ENCODE data around the gene SPATA6.
"Not testable (repeated sequence)": the region's sequence is repeated elsewhere in the genome, so short reads cannot be mapped to it uniquely, and the experiment has no call there.

Gene SPATA6

DNA sequence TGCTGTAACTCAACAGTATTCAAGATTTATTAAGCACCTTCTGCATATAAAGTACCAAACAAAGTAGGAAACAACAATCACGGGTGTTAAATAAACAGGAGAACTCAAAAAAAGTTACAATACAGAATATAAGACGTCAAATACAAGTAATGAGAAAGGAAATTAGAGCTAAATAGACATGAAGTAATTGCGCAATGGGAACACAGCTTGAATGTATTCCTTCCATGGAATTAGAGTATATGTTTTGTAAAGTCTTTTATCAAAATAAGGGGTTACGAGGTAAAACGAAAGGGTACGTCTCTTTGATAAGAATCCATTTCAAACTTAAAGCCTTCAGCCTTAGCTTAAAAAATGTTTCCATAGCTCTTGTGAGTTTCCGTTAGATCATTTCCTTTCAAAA, 109.1 kb downstream of the SPATA6 start:
- DNase-seq (ENCODE audit: low spot score) (no peak), FAIRE-seq (no peak)

DNA sequence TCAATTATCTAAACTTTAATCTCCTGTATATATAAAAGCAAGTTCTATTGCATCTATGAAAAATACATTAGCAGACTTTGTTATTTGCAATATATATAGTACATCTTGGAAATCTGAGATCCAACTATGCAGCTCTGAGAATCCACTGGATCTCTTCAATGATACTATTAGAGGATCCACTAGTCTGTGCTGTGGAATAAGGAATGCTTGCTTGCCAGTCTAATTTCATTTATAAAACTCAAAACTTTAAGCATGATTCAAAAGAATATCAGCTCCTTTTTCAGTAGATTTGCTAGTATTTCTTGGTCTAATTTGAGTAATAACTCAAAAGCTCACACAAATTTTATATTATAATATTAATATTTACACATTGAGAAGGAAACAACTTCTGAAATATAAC, 115.1 kb downstream of the SPATA6 start:
- no peak for DNase-seq (ENCODE audit: low spot score)
- no peak for FAIRE-seq

DNA sequence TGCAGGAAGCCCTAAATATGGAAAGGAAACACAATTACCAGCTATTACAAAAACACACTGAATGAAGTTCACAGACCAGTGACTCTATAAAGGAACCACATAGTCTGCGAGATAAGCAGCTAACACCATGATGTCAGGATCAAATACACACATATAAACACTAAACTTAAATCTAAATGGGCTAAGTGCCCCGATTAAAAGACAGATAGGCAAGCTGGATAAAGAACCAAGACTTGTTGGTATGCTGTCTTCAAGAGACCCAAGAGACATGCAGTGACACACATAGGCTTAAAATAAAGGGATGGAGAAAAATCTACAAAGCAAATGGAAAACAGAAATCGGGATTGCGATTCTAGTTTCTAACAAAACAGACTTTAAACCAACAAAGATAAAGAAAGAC, 127.6 kb downstream of the SPATA6 start:
- DNase-seq (ENCODE audit: low spot score) = no peak
- no peak for FAIRE-seq

DNA sequence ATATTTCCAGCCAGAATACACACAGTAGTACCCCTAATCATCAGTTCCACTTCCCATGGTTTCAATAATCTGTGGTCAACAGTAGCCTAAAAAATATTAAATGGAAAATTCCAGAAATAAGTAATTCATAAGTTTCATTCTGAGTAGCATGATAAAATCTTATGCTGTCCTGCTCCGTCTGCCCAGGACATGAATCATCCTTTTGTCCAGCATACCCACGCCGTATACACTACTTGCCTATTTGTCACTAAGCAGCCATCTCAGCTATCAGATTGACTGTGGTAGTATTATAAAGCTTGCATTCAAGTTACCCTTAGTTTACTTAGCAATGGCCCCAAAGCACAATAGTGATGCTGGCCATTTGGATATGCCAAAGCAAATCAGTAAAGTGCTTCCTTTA, 130.8 kb downstream of the SPATA6 start:
- DNase-seq (ENCODE audit: low spot score) (no peak), FAIRE-seq (no peak)

DNA sequence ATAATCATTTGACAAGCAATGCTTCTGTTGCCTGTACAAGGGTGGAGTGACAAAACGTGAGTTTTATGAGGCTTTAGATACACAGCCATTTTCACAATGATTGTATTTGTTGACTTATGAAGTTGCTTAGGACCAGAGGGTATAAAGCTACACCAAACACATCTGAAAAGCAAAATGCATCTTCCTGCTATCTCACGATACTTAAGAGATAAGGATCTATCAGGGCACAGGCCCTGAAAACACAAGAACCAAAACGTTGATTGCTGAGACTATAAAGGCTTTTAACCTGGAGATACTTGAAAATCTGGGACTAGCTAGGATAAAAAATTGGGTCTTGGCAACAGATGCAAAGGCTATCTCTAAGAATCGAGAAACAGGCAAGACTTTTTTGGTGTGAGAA, 133.7 kb downstream of the SPATA6 start:
- FAIRE-seq (no peak), DNase-seq (ENCODE audit: low spot score) (no peak)

DNA sequence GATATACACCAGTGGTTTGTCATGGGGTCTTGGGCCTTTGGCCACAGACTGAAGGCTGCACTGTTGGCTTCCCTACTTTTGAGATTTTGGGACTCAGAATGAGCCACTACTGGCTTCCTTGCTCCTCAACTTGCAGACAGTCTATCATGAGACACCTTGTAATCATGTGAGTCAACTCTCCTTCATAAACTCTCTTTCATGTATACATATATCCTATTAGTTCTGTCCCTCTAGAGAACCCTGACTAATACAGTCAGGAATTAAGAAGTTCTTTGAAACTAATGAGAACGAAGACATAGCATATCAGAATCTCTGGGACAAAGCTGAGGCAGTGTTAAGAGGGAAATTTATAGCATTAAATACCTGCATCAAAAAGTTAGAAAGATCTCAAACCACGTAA, 138.7 kb downstream of the SPATA6 start:
- FAIRE-seq (no peak), DNase-seq (ENCODE audit: low spot score) (no peak)

DNA sequence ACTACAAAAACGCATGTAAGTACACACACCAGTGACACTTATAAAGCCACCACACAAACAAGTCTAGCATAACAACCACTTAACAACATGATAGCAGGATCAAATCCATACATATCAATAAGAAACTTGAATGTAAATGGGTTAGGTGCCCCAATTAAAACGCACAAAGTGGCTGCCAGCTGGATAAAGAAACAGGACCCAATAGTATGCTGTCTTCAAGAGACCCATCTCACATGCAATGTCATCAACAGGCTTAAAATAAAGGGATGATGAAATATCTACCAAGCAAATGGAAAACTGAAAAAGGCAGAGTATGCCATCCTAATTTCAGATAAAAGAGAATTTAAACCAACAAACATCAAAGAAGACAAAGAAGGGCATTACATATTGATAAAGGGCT, 139.9 kb downstream of the SPATA6 start:
- no peak for DNase-seq (ENCODE audit: low spot score)
- FAIRE-seq = no peak

DNA sequence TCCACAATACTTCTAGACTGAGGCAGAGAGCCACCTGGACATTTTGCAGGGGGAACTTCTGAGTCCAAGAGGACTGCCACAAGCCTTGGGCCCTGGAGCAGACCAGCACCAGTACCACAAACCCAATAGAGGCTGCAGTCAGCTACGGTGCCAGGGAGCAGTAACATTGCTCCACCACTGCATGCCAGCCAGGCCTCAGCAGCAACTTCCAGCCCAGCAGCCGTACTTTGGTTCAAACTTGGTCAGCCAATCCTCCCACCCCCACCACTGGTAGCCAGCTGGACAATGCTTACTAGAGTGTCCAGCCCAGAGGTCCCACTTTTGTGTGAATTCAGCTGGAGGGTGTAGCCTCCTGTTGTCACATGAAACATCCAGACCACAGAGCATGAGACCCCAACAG, 142.1 kb downstream of the SPATA6 start:
- no peak for DNase-seq (ENCODE audit: low spot score)
- no peak for FAIRE-seq

DNA sequence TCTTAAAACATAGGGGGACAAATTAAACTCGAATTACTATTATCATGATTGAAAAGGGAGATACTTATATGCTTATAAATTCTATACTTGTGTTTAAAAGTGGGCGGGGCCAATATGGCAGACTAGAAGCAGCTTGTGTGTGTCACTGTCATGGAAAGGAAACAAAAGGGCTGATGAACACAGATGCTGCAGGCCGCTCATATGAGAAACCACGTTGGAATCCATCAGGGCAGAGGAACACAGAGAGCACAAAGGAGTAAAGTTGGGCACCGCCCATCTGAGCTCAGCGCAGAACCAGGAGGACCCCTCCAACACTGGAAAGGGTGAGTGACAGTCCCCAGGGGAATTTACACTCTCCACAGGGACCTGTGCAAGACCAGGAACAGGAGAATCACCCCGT, 142.5 kb downstream of the SPATA6 start:
- no peak for FAIRE-seq
- no peak for DNase-seq (ENCODE audit: low spot score)

DNA sequence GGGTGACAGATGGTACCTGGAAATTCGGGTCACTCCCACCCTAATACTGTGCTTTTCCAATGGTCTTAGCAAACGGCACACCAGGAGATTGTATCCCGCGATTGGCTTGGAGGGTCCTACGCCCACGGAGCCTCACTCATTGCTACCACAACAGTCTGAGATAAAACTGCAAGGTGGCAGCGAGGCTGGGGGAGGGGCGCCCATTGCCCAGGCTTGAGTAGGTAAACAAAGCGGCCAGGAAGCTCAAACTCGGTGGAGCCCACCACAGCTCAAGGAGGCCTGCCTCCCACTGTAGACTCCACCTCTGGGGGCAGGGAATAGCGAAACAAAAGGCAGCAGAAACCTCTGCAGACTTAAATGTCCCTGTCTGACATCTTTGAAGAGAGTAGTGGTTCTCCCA, 160.2 kb downstream of the SPATA6 start:
- DNase-seq (ENCODE audit: low spot score); FAIRE-seq: not testable (repeated sequence)

DNA sequence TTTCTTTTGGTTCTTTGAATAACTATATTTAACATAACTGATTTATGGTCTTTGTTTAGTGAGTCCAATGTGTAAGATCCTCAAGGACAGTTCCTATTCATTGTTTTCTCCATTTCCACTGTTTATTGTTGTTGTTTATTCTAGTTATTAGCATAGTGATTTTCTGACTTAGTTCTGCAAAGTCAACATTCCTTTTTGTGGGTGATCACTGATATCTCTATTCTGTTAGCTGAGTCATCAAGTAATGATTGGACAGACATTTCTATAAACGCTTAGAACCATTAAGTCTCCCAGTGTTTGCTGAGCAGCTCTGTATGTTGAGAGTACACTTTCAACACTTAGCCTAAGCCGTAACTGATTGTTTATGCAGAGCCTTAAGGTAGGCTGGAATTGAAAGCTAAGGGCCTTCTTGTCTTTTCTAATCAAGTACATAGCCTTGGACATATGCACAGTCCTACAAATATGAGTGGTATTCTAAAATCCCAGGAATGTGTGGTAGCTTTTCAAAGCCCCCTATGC, 162.4 kb downstream of the SPATA6 start:
- no peak for DNase-seq (ENCODE audit: low spot score)

DNA sequence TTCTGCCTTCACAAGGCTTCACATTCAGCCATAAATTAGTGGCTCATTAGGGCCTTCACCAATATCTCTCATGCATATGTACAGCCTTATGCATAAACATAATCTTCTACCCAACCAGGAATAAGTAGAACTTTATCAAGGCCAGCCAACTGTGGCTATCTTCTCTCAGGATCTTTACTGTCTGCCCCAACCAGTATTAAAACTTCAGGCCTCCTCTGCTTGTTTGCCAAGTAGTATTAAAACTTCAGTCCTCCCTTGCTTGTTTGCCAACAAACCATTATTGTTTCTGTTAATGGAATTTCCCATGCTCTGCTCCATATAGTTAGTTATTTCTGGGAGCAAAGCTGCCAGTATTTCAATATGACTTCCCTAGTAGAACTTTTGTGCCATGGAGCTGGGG, 169.4 kb downstream of the SPATA6 start:
- FAIRE-seq (no peak), DNase-seq (ENCODE audit: low spot score) (no peak)

More for the DNA sequence above, 162.4 kb downstream of the SPATA6 start:
- no peak for FAIRE-seq

DNA sequence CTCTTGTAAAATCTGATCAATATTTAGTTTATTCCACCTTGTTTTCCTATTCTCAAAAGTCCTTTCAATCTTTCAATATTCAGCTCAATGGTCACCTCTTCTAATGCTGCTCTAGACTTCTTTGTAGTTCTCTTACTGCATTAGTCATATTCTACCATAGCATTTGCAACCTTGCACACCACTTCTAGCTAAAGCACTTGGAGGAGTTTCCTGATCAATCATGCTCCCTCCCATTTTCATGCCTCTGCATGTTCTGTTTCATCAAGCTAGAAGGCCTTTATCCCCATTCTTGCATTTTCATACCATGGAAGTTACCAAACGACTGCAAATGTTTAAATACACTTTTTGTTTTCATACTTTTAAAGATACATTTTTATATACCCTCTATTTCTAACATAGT, 177.3 kb downstream of the SPATA6 start:
- no peak for FAIRE-seq
- DNase-seq (ENCODE audit: low spot score) = no peak

DNA sequence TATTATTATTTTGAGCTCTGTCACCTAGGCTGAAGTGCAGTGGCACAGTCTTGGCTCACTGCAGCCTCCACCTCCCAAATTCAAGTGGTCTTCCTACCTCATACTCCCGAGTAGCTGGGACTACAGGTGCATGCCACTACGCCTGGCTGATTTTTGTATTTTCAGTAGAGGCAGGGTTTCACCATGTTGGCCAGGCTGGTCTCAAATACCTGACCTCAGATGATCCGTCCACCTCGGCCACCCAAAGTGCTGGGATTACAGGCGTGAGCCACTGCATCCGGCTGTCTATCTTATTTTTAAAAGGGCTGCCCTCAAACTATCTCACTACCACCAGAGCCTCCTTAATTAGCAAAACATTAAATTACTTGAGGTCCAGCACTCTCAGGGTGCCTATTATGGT, 177.9 kb downstream of the SPATA6 start:
- DNase-seq (ENCODE audit: low spot score) = not testable (repeated sequence)

DNA sequence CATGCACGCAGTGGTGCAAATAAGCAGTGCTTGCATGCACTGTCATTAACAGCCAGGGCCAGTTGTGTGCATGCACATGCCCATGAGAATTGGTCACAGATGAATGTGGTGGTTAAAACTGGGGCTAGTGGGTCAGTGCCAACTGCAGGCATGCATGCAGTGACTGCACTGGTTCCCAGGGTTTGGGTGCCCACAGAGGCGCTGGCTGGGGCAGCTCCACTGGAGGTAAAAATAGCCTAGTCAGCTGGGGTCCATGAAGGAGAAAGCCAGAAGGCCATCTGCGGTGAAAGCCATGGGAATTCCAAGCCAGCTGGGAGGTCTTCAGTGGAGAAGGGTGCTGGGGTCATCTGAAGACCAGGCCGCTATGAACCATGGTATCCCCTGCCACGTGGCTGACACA, 179.3 kb downstream of the SPATA6 start:
- DNase-seq (ENCODE audit: low spot score) (no peak), FAIRE-seq (no peak)

More for the DNA sequence above, 177.9 kb downstream of the SPATA6 start:
- FAIRE-seq = not testable (repeated sequence)

DNA sequence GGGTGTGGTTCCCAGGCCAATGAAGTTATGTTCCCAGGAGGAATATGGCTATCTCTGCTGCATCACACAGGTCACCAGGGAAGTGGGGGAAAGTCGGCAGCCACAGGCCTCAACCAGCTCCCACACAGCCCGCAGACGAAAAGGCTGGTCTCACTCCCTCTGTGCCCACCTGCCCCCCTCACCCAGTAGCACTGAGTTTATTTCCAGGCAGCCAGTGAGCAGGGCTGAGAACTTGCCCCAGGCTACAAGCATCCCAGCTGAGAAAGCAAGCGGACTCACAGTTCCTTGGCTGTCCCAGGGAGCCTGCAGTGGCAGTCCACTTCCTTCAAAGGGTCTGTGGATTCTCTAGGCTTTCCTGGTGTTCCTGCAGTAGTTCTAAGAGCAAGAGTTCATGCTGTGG, 180.6 kb downstream of the SPATA6 start:
- DNase-seq (ENCODE audit: low spot score) (no peak), FAIRE-seq (no peak)

DNA sequence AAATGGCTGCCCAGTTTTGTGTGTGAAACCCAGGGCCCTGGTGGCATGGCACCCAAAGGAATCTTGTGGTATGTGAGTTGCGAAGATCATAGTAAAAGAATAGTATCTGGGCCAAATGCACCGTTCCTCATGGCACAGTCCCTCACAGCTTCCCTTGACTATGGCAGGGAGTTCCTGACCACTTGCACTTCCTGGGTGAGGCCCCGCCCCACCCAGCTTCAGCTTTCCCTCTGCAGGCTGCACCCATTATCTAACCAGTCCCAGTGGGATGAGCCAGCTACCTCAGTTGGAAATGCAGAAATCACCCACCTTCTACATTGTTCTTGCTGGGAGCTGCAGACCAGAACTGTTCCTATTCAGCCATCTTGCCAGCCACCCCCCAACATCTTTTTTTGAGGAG, 186.5 kb downstream of the SPATA6 start:
- DNase-seq (ENCODE audit: low spot score) (no peak), FAIRE-seq (no peak)

DNA sequence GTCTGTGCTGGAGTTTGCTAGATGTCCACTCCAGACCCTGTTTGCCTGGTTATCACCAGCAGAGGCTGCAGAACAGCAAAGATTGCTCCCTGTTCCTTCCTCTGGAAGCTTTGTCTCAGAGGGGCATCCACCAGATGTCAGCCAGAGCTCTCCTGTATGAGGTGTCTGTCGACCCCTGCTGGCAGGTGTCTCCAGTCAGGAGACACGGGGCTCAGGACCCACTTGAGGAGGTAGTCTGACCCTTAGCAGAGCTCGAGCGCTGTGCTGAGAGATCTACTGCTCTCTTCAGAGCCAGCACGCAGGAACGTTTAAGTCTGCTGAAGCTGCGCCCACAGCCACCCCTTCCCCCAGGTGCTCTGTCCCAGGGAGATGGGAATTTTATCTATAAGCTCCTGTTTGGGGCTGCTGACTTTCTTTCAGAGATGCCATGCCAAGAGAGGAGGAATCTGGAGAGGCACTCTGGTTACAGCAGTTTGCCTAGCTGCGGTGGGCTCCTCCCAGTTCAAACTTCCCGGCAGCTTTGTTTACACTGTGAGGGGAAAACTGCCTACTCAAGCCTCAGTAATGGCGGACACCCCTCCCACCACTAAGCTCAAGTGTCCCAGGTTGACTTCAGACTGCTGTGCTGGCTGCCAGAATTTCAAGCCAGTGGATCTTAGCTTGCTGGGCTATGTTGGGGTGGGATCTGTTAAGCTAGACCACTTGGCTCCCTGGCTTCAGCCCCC, 187.1 kb downstream of the SPATA6 start:
- not testable (repeated sequence) for DNase-seq (ENCODE audit: low spot score)

DNA sequence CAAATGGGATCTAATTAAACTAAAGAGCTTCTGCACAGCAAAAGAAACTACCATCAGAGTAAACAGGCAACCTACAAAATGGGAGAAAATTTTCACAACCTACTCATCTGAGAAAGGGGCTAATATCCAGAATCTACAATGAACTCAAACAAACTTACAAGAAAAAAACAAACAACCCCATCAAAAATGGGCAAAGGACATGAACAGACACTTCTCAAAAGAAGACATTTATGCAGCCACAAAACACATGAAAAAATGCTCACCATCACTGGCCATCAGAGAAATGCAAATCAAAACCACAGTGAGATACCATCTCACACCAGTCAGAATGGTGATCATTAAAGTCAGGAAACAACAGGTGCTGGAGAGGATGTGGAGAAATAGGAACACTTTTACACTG, 189.7 kb downstream of the SPATA6 start:
- not testable (repeated sequence) for FAIRE-seq; DNase-seq (ENCODE audit: low spot score)

More for the DNA sequence above, 187.1 kb downstream of the SPATA6 start:
- not testable (repeated sequence) for FAIRE-seq

DNA sequence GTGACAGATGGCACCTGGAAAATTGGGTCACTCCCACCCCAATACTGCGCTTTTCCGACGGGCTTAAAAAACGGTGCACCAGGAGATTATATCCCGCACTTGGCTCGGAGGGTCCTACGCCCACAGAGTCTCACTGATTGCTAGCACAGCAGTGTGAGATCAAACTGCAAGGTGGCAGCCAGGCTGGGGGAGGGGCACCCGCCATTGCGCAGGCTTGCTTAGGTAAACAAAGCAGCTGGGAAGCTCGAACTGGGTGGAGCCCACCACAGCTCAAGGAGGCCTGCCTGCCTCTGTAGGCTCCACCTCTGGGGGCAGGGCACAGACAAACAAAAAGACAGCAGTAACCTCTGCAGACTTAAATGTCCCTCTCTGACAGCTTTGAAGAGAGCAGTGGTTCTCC, 194.6 kb downstream of the SPATA6 start:
- DNase-seq (ENCODE audit: low spot score); FAIRE-seq: not testable (repeated sequence)

DNA sequence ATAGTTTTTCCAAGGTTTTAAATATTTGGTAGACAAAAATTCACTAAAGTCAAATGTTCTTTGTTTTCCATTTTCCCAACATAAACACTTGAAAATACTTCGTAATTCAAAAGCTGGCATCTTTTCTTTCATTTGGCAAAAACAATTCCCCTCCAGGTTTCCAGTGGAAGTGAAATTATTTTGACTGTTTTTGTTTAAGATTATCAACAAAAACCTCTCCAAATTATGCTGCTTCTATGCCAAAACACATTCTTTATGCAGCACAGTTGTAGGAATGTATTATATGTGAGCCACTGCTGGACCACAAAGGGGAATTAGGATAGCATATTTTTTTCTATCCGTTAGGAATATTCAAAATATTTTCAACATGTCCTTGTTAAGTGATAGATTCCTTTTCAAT, 205.4 kb downstream of the SPATA6 start:
- no peak for FAIRE-seq

DNA sequence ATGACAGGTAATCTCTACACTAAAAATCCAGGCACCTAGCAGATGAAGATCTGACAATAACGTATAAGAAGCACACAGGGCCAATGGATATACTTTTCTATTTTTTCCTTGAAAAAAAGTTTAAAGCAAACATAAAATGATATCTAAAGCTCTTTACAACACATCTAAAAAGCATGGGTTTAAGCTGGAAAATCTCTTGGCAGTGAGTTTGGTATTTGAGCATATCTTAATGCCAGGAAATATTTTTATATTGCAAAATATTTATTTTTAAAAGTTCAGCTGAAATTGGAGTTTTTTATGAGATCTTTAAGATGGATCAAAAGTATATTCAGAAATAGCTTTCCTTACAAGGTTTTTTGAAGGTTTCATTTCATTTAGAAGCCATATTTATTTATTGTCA, 209.0 kb downstream of the SPATA6 start:
- no peak for FAIRE-seq
- DNase-seq (ENCODE audit: low spot score) = no peak

More for the DNA sequence above, 205.4 kb downstream of the SPATA6 start:
- no peak for DNase-seq (ENCODE audit: low spot score)

DNA sequence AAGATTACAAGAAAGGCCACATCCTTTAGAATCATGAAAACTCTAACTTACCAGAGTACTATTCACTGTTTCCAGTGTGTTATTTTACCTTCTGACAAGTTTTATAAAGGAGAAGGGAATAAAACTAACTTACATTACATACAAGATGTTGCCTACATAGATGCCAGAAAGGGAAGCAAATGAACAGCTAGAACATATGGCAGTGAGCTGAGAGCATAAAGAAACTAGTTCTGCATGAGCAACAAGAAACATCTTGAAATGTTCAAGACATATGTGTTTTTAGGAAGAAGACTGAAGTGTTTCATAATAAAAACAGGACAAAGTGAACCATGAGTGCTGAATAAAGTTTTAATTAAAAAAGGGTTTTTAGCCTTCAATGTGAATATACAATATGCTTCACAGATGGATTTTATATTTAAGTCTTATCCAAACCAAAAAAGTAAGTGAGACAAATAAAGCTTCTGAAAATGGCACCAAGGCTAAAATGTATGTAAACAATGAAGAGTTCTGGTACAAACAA, 210.1 kb downstream of the SPATA6 start:
- no peak for DNase-seq (ENCODE audit: low spot score)
- no peak for FAIRE-seq

All from RCC 7860 (cell line).